Esophagus muscularis mucosa (tissue), 4 donors: ENCODE data around the gene CTSF. TPM values are rescaled to one million over a fixed set of nuclear protein-coding genes. Genes with fewer than 3 reads are reported as not detected.

Source experiments
- DNase-seq: peaks from one replicate; pipeline ENCODE4 v3.0.0-alpha.2; 2017; ENCODE audit errors: extremely low spot score
- H3K27ac ChIP-seq, 4 donors: fragments of 200-600 bp; sonication (generic); replicated peaks in 1 of 4; 1 replicate in 3 of 4; 2 replicates in 1 of 4; pipeline ENCODE4 v1.5.1; 2016 to 2019; ENCODE audit warnings: mild to moderate bottlenecking in 1 of 4
- H3K27me3 ChIP-seq, 4 donors: fragments of 200-600 bp; sonication (generic); one replicate each; pipeline versions ENCODE4 v1.5.1 to v1.6.0; 2016 to 2019
- H3K36me3 ChIP-seq, 4 donors: fragments of 200-600 bp; sonication (generic); one replicate each; pipeline ENCODE4 v1.5.1; 2016 to 2019
- H3K4me1 ChIP-seq, 4 donors: fragments of 200-600 bp; sonication (generic); one replicate each; pipeline ENCODE4 v1.5.1; 2016 to 2019
- H3K4me3 ChIP-seq, 4 donors: fragments of 200-600 bp; sonication (generic); 1 replicate in 2 of 4; 2 replicates in 2 of 4; pipeline ENCODE4 v1.5.1; 2016 to 2019; ENCODE audit warnings: mild to moderate bottlenecking in 4 of 4, moderate library complexity in 1 of 4
- H3K9me3 ChIP-seq, 4 donors: fragments of 200-600 bp; sonication (generic); 1 replicate in 3 of 4; 2 replicates in 1 of 4; pipeline ENCODE4 v1.5.1; 2016 to 2019
- EP300 ChIP-seq: sonication (generic); formaldehyde crosslinking; IDR thresholded peaks from one replicate; pipeline ENCODE4 v1.6.1; 2017; ENCODE audit warnings: antibody characterized with exemption
- POLR2A ChIP-seq: fragments of 450-650 bp; IDR thresholded peaks from one replicate; pipeline ENCODE4 v1.6.1; 2017; ENCODE audit warnings: antibody characterized with exemption, moderate library complexity, mild to moderate bottlenecking, low read depth
- POLR2AphosphoS5 ChIP-seq, 2 donors: sonication (generic); formaldehyde crosslinking; IDR thresholded peaks; one replicate each; pipeline ENCODE4 v1.6.1; 2017; ENCODE audit warnings: antibody characterized with exemption in 2 of 2
- whole genome bisulfite sequencing: methylation state at CpG from one replicate; pipeline ENCODE4 v1.1.5; 2018; 5-methylcytosine and 5-hydroxymethylcytosine counted together
- intact Hi-C: fragments of 100-400 bp; cut with DNase I; formaldehyde crosslinking; loops from one replicate; pipeline ENCODE4 v1.15.1; 2023
- total RNA-seq, 4 donors: library from RNA; depleted of rRNA; stranded (reverse); fragments of >200 nt; gene quantifications; one replicate each; pipeline versions ENCODE4 v1.1.0 to v1.2.1, GENCODE V29; 2016
- TF ChIP-seq, protein P1 (sequence below), 3 experiments: fragments of 200-600 bp in 2 of 3; fragments of 450-650 bp in 1 of 3; sonication (generic) in 2 of 3; IDR thresholded peaks; one replicate each; pipeline ENCODE4 v1.5.1; 2017 to 2019; ENCODE audit warnings: antibody characterized with exemption in 3 of 3, mild to moderate bottlenecking in 2 of 3, moderate library complexity in 1 of 3

The CTSF gene
- total RNA-seq, 4 donors from 2014 or later: 73.1 to 112 (median 96.6) TPM

DNA sequence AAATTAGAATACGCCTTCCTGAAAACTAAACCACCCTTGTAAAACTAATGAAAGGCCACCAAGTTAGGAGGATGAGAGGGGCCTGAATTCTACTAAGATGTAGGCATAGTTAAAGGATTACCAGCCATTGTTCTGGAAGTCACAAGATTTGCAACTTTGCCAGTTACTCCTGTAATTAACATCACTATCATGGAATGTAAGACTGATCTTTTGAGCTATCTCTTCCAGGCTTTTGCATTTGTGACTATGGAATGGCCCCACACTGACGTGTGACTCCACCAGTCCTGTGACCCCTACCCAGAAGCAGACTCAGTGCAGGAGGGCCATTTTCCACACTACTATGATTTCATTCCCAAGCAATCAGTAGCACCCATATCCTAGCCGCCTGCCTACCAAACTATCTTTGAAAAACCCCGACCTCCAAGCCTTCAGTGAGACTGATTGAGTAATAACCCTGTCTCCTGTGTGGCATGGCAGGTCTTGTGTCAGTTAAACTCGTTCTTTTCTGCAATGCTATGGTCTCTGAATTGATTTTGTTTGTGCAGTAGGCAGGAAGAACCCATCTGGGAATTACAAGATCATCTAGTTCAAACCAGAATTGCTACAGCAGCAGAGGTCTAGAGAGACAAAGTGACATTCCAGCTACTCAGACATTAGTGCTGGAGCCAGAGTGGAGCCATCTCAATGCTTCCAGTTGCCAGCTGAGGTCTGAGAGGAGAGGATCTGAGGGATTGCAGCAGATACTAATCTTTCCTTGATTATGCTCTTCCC, 1.9 kb upstream of the CTSF start:
- peaks cover 4 to 12% (median 10%) of the 10 kb centered on the region in 4 donors for H3K36me3 ChIP-seq
- no peak for TF ChIP-seq POLR2AphosphoS5 (IDR thresholded peaks at IDR 0.05)
- no peak for TF ChIP-seq POLR2A
- TF ChIP-seq, protein P1, sequence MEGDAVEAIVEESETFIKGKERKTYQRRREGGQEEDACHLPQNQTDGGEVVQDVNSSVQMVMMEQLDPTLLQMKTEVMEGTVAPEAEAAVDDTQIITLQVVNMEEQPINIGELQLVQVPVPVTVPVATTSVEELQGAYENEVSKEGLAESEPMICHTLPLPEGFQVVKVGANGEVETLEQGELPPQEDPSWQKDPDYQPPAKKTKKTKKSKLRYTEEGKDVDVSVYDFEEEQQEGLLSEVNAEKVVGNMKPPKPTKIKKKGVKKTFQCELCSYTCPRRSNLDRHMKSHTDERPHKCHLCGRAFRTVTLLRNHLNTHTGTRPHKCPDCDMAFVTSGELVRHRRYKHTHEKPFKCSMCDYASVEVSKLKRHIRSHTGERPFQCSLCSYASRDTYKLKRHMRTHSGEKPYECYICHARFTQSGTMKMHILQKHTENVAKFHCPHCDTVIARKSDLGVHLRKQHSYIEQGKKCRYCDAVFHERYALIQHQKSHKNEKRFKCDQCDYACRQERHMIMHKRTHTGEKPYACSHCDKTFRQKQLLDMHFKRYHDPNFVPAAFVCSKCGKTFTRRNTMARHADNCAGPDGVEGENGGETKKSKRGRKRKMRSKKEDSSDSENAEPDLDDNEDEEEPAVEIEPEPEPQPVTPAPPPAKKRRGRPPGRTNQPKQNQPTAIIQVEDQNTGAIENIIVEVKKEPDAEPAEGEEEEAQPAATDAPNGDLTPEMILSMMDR (IDR thresholded peaks at IDR 0.05): no peak
- TF ChIP-seq EP300: no peak
- no peak overlapping the region for H3K4me3 ChIP-seq
- H3K9me3 ChIP-seq: no peaks in the 10 kb centered on the region
- no peaks in the 10 kb centered on the region for H3K27me3 ChIP-seq
- WGBS: 68% methylated on average over 5 of the region's 5 CpGs
- intact Hi-C loops: no loop called here
- no peak overlapping the region for H3K27ac ChIP-seq
- DNase-seq: no peak
- peaks cover 10 to 23% (median 21%) of the 10 kb centered on the region in 4 donors for H3K4me1 ChIP-seq

DNA sequence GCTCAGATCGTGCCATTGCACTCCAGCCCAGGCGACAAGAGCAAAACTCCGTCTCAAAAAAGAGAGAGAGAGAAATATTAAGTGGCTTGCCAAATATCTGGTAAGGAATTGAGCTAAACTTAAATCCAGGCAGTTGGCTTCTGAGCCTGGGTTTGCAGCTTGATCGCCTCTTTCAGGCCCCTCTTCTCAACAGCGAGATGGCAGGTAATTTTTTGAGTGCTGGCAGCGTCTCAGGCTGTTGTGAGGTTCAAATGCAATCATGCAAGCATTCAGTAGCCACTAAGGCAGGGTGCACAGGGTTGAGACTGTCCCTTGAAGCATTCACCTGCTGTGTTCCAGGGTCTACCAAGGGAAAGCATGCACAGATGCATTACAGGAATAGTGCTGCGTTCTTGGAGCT, 670 bp upstream of the CTSF start:
- H3K4me3 ChIP-seq: no peak overlapping the region
- WGBS: 84% methylated on average over 7 of the region's 7 CpGs
- DNase-seq: no peak
- H3K36me3 ChIP-seq: peaks cover 5 to 24% (median 20%) of the 10 kb centered on the region in 4 donors
- no peak overlapping the region for H3K27ac ChIP-seq
- TF ChIP-seq, protein P1 (IDR thresholded peaks at IDR 0.05): no peak
- intact Hi-C loops: loop anchor here (10.0 kb wide), 1 partner anchor 276 kb away; the partner anchor contains the start of gene RCE1
- peaks cover 10 to 23% (median 21%) of the 10 kb centered on the region in 4 donors for H3K4me1 ChIP-seq
- no peaks in the 10 kb centered on the region for H3K9me3 ChIP-seq
- H3K27me3 ChIP-seq: no peaks in the 10 kb centered on the region

DNA sequence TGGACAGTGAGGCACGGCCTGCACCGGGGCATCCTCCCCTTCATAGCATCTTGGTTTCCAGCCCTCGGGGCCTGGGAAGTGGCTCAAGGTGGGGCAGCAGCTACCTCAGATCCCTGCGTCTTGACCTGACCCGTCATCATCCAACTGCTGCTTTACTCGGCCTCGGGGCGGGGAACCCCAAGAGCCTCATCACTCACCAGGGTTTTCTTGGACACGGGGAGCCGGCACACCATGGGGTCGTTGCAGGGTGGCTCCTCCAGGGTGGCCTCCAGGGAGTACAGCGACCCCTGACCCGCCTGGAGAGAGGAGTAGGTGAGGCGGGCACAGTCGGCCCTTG, 651 bp downstream of the CTSF start:
- no peaks in the 10 kb centered on the region for H3K27me3 ChIP-seq
- H3K4me3 ChIP-seq: peak overlapping the region; percentile 71 to 82 (median 77)
- no peak for DNase-seq
- peak overlapping the region; percentile 50 to 70 (median 67) for H3K27ac ChIP-seq
- peaks cover 5 to 37% (median 28%) of the 10 kb centered on the region in 4 donors for H3K36me3 ChIP-seq
- intact Hi-C loops: loop anchor here (10.0 kb wide), 1 partner anchor 277 kb away; the partner anchor contains the start of gene RCE1
- H3K4me1 ChIP-seq: peaks cover 10 to 23% (median 21%) of the 10 kb centered on the region in 4 donors
- TF ChIP-seq POLR2A (no peak), POLR2AphosphoS5 (IDR thresholded peaks at IDR 0.05) (no peak), EP300 (no peak)
- TF ChIP-seq, protein P1 (IDR thresholded peaks at IDR 0.05): no peak
- H3K9me3 ChIP-seq: no peaks in the 10 kb centered on the region
- WGBS: 35% methylated on average over 5 of the region's 15 CpGs

DNA sequence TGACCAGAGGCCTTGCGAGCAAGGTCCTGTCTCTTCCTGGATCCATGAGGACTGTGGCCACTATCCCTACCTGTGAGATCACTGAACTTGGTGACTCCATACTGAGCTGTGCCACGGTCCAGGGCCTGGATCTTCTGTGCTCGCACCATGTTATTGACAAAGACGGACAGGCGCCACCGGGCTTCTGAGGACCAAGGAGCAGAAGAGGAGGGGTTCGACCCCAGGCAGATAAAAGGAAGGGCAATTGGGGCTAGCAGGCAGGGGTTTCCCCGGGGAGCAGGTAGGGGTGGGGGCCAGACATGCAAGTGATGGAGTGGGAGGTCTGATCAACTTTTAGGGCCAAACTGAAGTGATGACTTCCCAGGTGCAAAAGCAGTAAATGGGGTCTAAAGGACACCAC, 2.2 kb downstream of the CTSF start:
- Histone ChIP-seq H3K27me3 (no peaks in the 10 kb centered on the region), H3K4me1 (peaks cover 10 to 23% (median 21%) of the 10 kb centered on the region in 4 donors), H3K36me3 (peaks cover 5 to 40% (median 31%) of the 10 kb centered on the region in 4 donors), H3K27ac (no peak overlapping the region), H3K9me3 (no peaks in the 10 kb centered on the region), H3K4me3 (no peak overlapping the region)
- TF ChIP-seq POLR2A (no peak), EP300 (no peak), POLR2AphosphoS5 (IDR thresholded peaks at IDR 0.05) (no peak)
- TF ChIP-seq, protein P1 (IDR thresholded peaks at IDR 0.05): no peak
- WGBS: 93% methylated on average over 8 of the region's 8 CpGs
- intact Hi-C loops: loop anchor here (10.0 kb wide), 1 partner anchor 279 kb away; the partner anchor contains the start of gene RCE1
- no peak for DNase-seq
